Immature natural killer cell (primary cell): ENCODE measurements around the gene DNAJC1. TPM values are rescaled to one million over a fixed set of nuclear protein-coding genes. Genes with fewer than 3 reads are reported as not detected.

ENCODE experiments used
- DNase-seq, 3 donors: peaks; one replicate each; pipeline ENCODE4 v3.0.0; 2022; ENCODE audit warnings: mixed read lengths in 1 of 3
- H3K27ac Mint-ChIP-seq, 6 donors: one replicate each; pipeline ENCODE4 v1.8.0; 2020; ENCODE audit warnings: mixed read lengths in 6 of 6, mild to moderate bottlenecking in 5 of 6, inconsistent platforms in 4 of 6, moderate library complexity in 3 of 6
- H3K27me3 Mint-ChIP-seq, 3 donors: one replicate each; pipeline ENCODE4 v1.8.0; 2020 to 2021; ENCODE audit warnings: low read depth in 3 of 3, mild to moderate bottlenecking in 3 of 3, mixed read lengths in 3 of 3, moderate library complexity in 3 of 3, inconsistent platforms in 1 of 3
- H3K36me3 Mint-ChIP-seq, 3 donors: one replicate each; pipeline ENCODE4 v1.8.0; 2020; ENCODE audit warnings: mixed read lengths in 3 of 3, inconsistent platforms in 2 of 3, mild to moderate bottlenecking in 2 of 3
- H3K4me1 Mint-ChIP-seq, 2 donors: one replicate each; pipeline ENCODE4 v1.8.0; 2020; ENCODE audit warnings: inconsistent platforms in 2 of 2, mild to moderate bottlenecking in 2 of 2, mixed read lengths in 2 of 2, moderate library complexity in 1 of 2
- H3K4me3 Mint-ChIP-seq, 5 donors: one replicate each; pipeline ENCODE4 v1.8.0; 2020; ENCODE audit warnings: mild to moderate bottlenecking in 5 of 5, mixed read lengths in 5 of 5, inconsistent platforms in 3 of 5, moderate library complexity in 3 of 5
- H3K9me3 Mint-ChIP-seq, 6 donors: one replicate each; pipeline ENCODE4 v1.8.0; 2020; ENCODE audit warnings: mild to moderate bottlenecking in 6 of 6, mixed read lengths in 6 of 6, inconsistent platforms in 4 of 6, moderate library complexity in 3 of 6
- polyA plus RNA-seq, 3 donors: library from polyadenylated mRNA; unstranded; fragments of 300-500 nt; fragmentation: Illumina TruSeq; gene quantifications; one replicate each; pipeline ENCODE4 v1.2.3, GENCODE V29; 2021

The DNAJC1 gene
- polyA plus RNA-seq, 3 donors from 2014 or later, result 25.6 to 69.3 (median 67.4) TPM

GRCh38 chr10:21993360-21994001 is 10.0 kb downstream of the DNAJC1 start:
- Mint-ChIP-seq H3K9me3 (no peaks in the 10 kb centered on the region), H3K36me3 (no peaks in the 10 kb centered on the region)

GRCh38 chr10:21991785-21992184 is 11.7 kb downstream of the DNAJC1 start:
- H3K4me3 Mint-ChIP-seq, result no peak overlapping the region
- no peak for DNase-seq
- peaks cover 0 to 2% (median 0%) of the 10 kb centered on the region in 3 donors for H3K27me3 Mint-ChIP-seq
- no peak overlapping the region for H3K27ac Mint-ChIP-seq
- H3K9me3 Mint-ChIP-seq, result no peaks in the 10 kb centered on the region
- peaks cover 33 to 65% of the 10 kb centered on the region in 2 donors for H3K4me1 Mint-ChIP-seq
- no peaks in the 10 kb centered on the region for H3K36me3 Mint-ChIP-seq

More at GRCh38 chr10:21993360-21994001, 10.0 kb downstream of the DNAJC1 start:
- Mint-ChIP-seq H3K27me3 (peaks cover 0 to 2% (median 1%) of the 10 kb centered on the region in 3 donors), H3K4me1 (peaks cover 40 to 65% of the 10 kb centered on the region in 2 donors), H3K4me3 (no peak overlapping the region), H3K27ac (no peak overlapping the region)
- peak; percentile 38 to 57 (median 53) for DNase-seq

GRCh38 chr10:21990449-21990848 is 13.1 kb downstream of the DNAJC1 start:
- Mint-ChIP-seq H3K4me3 (no peak overlapping the region), H3K9me3 (peaks cover 0 to 3% (median 0%) of the 10 kb centered on the region in 6 donors), H3K27me3 (peaks cover 0 to 2% (median 0%) of the 10 kb centered on the region in 3 donors), H3K4me1 (peaks cover 28 to 57% of the 10 kb centered on the region in 2 donors), H3K36me3 (peaks cover 4% of the 10 kb centered on the region in 3 donors), H3K27ac (peak overlapping the region in 1 of 6 donors; percentile 14)
- DNase-seq, result no peak

GRCh38 chr10:21989453-21990154 is 13.9 kb downstream of the DNAJC1 start:
- Mint-ChIP-seq H3K36me3 (peaks cover 4% of the 10 kb centered on the region in 3 donors), H3K27me3 (peaks cover 0 to 2% (median 0%) of the 10 kb centered on the region in 3 donors), H3K4me1 (peaks cover 26 to 55% of the 10 kb centered on the region in 2 donors), H3K27ac (peak overlapping the region in 3 of 6 donors; percentile 10 to 39 (median 18)), H3K9me3 (peaks cover 0 to 3% (median 0%) of the 10 kb centered on the region in 6 donors), H3K4me3 (no peak overlapping the region)
- DNase-seq, result peak; percentile 30 to 32 (median 31)

GRCh38 chr10:21985541-21985940 is 18.0 kb downstream of the DNAJC1 start:
- Mint-ChIP-seq H3K9me3 (peaks cover 0 to 3% (median 0%) of the 10 kb centered on the region in 6 donors), H3K36me3 (peaks cover 4% of the 10 kb centered on the region in 3 donors), H3K27ac (no peak overlapping the region), H3K27me3 (peaks cover 0 to 3% (median 0%) of the 10 kb centered on the region in 3 donors), H3K4me1 (peaks cover 35 to 75% of the 10 kb centered on the region in 2 donors), H3K4me3 (no peak overlapping the region)
- DNase-seq, result no peak

GRCh38 chr10:21981118-21981517 is 22.4 kb downstream of the DNAJC1 start:
- H3K27ac Mint-ChIP-seq, result no peak overlapping the region
- no peak for DNase-seq
- H3K27me3 Mint-ChIP-seq, result peaks cover 0 to 1% (median 0%) of the 10 kb centered on the region in 3 donors
- H3K9me3 Mint-ChIP-seq, result peaks cover 0 to under 1% (median 0%) of the 10 kb centered on the region in 6 donors
- peaks cover 54 to 82% of the 10 kb centered on the region in 2 donors for H3K4me1 Mint-ChIP-seq
- peaks cover under 1% of the 10 kb centered on the region in 3 donors for H3K36me3 Mint-ChIP-seq
- no peak overlapping the region for H3K4me3 Mint-ChIP-seq

- no peak overlapping the region for H3K4me3 Mint-ChIP-seq
- H3K9me3 Mint-ChIP-seq, result no peaks in the 10 kb centered on the region
- no peak overlapping the region for H3K27ac Mint-ChIP-seq
- H3K4me1 Mint-ChIP-seq, result peaks cover 54 to 85% of the 10 kb centered on the region in 2 donors
- peaks cover 0 to 1% (median 0%) of the 10 kb centered on the region in 3 donors for H3K27me3 Mint-ChIP-seq
- no peak for DNase-seq
- H3K36me3 Mint-ChIP-seq, result no peaks in the 10 kb centered on the region
Measured at GRCh38 chr10:21980691-21981090, 22.8 kb downstream of the DNAJC1 start.

GRCh38 chr10:21978191-21978862 is 25.2 kb downstream of the DNAJC1 start:
- H3K4me1 Mint-ChIP-seq, result peaks cover 59 to 91% of the 10 kb centered on the region in 2 donors
- DNase-seq, result no peak
- H3K27me3 Mint-ChIP-seq, result peaks cover 0 to 1% (median 1%) of the 10 kb centered on the region in 3 donors
- H3K9me3 Mint-ChIP-seq, result no peaks in the 10 kb centered on the region
- no peak overlapping the region for H3K4me3 Mint-ChIP-seq
- H3K36me3 Mint-ChIP-seq, result no peaks in the 10 kb centered on the region
- no peak overlapping the region for H3K27ac Mint-ChIP-seq

GRCh38 chr10:21976739-21977138 is 26.8 kb downstream of the DNAJC1 start:
- Mint-ChIP-seq H3K4me1 (peaks cover 54 to 90% of the 10 kb centered on the region in 2 donors), H3K36me3 (no peaks in the 10 kb centered on the region), H3K27me3 (peaks cover 0 to 1% (median 0%) of the 10 kb centered on the region in 3 donors), H3K9me3 (no peaks in the 10 kb centered on the region), H3K27ac (no peak overlapping the region), H3K4me3 (no peak overlapping the region)
- DNase-seq, result no peak

GRCh38 chr10:21976280-21976679 is 27.2 kb downstream of the DNAJC1 start:
- no peak overlapping the region for H3K4me3 Mint-ChIP-seq
- peaks cover 53 to 90% of the 10 kb centered on the region in 2 donors for H3K4me1 Mint-ChIP-seq
- no peak for DNase-seq
- H3K36me3 Mint-ChIP-seq, result no peaks in the 10 kb centered on the region
- H3K9me3 Mint-ChIP-seq, result no peaks in the 10 kb centered on the region
- H3K27ac Mint-ChIP-seq, result no peak overlapping the region
- peaks cover 0 to 1% (median 0%) of the 10 kb centered on the region in 3 donors for H3K27me3 Mint-ChIP-seq

- Mint-ChIP-seq H3K36me3 (no peaks in the 10 kb centered on the region), H3K27me3 (peaks cover 0 to 1% (median 0%) of the 10 kb centered on the region in 3 donors), H3K4me3 (no peak overlapping the region), H3K4me1 (peaks cover 50 to 90% of the 10 kb centered on the region in 2 donors), H3K9me3 (no peaks in the 10 kb centered on the region), H3K27ac (no peak overlapping the region)
- no peak for DNase-seq
Measured at GRCh38 chr10:21975378-21975990, 28.0 kb downstream of the DNAJC1 start.

GRCh38 chr10:21972584-21972983 is 30.9 kb downstream of the DNAJC1 start:
- no peak overlapping the region for H3K27ac Mint-ChIP-seq
- no peaks in the 10 kb centered on the region for H3K9me3 Mint-ChIP-seq
- H3K4me3 Mint-ChIP-seq, result no peak overlapping the region
- H3K27me3 Mint-ChIP-seq, result peaks cover 0 to 1% (median 0%) of the 10 kb centered on the region in 3 donors
- DNase-seq, result no peak
- no peaks in the 10 kb centered on the region for H3K36me3 Mint-ChIP-seq
- peaks cover 33 to 73% of the 10 kb centered on the region in 2 donors for H3K4me1 Mint-ChIP-seq
